Bronchial epithelial cell (primary cell): ENCODE data around the gene PTPN1. TPM values are rescaled to one million over a fixed set of nuclear protein-coding genes. Genes with fewer than 3 reads are reported as not detected.
"Not testable (repeated sequence)": the region's sequence is repeated elsewhere in the genome, so short reads cannot be mapped to it uniquely, and the experiment has no call there.

ENCODE experiments used
- DNase-seq: peaks from one replicate; pipeline ENCODE4 v3.0.0-alpha.2; 2010; ENCODE audit warnings: low read depth
- FAIRE-seq: peaks from 2 replicates; lab custom pipeline; 2011; peaks lifted over from hg19 to GRCh38; lab: Jason Lieb, UNC
- H3K27me3 ChIP-seq: 2 replicates; pipeline ENCODE4 v1.5.1; 2011; ENCODE audit warnings: low read length; ENCODE audit not compliant: control insufficient read depth, insufficient read depth
- H3K36me3 ChIP-seq: 2 replicates; pipeline ENCODE4 v1.5.1; 2011; ENCODE audit warnings: low read length; ENCODE audit not compliant: control insufficient read depth, insufficient read depth
- H3K4me3 ChIP-seq: 2 replicates; pipeline ENCODE4 v1.5.1; 2011; ENCODE audit warnings: mild to moderate bottlenecking, low read depth, low read length, control low read depth
- total RNA-seq: library from RNA; depleted of rRNA; stranded (reverse); fragments of >200 nt; gene quantifications from 2 replicates; pipeline ENCODE4 v1.2.1, GENCODE V29; 2014
- TF ChIP-seq, protein P1 (sequence below): IDR thresholded peaks from 2 replicates; pipeline ENCODE4 v1.5.1; 2011; ENCODE audit warnings: mild to moderate bottlenecking, moderate library complexity, low read length, control low read depth, inconsistent platforms; ENCODE audit not compliant: insufficient read depth, severe bottlenecking

PTPN1 gene
- total RNA-seq, 1 donor from 2014 or later = 18.4 TPM

DNA sequence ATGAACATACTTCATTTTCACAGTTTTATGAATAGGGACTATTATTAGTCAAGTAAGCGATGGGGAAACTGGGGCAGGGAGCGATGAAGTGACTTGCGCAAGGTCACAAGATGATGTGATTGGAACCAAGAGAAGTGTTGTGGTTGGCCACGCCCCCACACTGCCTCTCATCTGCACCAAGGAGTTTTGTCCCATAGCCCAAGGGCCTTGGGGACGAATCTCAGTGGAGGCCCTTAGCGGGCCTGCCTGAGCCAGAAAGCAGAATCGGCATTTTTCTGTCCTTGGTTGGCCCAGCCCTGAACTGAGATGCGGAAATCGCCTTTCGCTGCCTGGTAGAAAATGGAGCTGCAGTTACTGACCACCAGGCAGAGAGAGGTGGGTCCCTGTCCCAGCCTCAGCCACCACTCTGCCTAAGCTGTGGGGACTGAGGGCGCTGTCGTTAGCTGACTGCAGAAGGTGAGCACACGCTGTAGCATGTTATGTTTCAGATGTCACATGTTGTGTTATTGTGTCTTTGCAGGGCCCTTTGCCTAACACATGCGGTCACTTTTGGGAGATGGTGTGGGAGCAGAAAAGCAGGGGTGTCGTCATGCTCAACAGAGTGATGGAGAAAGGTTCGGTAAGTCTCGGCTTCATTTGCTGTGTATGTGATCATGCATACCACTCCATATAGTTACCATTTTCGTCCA, 57.8 kb downstream of the PTPN1 start:
- DNase-seq = no peak
- Histone ChIP-seq H3K27me3 (no peaks in the 10 kb centered on the region), H3K36me3 (peaks cover 24% of the 10 kb centered on the region), H3K4me3 (no peak overlapping the region)
- TF ChIP-seq, protein P1, sequence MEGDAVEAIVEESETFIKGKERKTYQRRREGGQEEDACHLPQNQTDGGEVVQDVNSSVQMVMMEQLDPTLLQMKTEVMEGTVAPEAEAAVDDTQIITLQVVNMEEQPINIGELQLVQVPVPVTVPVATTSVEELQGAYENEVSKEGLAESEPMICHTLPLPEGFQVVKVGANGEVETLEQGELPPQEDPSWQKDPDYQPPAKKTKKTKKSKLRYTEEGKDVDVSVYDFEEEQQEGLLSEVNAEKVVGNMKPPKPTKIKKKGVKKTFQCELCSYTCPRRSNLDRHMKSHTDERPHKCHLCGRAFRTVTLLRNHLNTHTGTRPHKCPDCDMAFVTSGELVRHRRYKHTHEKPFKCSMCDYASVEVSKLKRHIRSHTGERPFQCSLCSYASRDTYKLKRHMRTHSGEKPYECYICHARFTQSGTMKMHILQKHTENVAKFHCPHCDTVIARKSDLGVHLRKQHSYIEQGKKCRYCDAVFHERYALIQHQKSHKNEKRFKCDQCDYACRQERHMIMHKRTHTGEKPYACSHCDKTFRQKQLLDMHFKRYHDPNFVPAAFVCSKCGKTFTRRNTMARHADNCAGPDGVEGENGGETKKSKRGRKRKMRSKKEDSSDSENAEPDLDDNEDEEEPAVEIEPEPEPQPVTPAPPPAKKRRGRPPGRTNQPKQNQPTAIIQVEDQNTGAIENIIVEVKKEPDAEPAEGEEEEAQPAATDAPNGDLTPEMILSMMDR = no peak
- no peak for FAIRE-seq

DNA sequence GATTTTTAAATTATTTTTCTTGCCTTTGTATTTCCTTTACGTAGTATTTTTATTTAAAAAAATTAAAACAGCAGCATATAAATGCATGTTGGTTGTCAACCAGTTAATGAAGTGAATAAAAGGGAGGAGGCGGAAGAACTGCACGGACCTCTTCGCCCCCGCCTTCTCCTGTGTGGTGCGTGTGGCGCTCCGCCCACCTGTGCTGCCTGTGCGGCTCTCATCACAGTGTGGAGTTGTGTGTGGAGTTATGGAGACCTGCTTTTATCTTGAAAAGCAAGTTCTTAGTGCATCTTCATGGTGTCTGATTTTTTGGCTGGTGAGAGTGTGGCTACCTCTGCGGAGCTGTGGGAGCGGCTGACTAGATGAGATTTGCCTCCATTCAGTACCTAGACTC, 58.4 kb downstream of the PTPN1 start:
- peaks cover 26% of the 10 kb centered on the region for H3K36me3 ChIP-seq
- DNase-seq (no peak), FAIRE-seq (no peak)
- no peaks in the 10 kb centered on the region for H3K27me3 ChIP-seq
- no peak overlapping the region for H3K4me3 ChIP-seq
- TF ChIP-seq, protein P1 = no peak

DNA sequence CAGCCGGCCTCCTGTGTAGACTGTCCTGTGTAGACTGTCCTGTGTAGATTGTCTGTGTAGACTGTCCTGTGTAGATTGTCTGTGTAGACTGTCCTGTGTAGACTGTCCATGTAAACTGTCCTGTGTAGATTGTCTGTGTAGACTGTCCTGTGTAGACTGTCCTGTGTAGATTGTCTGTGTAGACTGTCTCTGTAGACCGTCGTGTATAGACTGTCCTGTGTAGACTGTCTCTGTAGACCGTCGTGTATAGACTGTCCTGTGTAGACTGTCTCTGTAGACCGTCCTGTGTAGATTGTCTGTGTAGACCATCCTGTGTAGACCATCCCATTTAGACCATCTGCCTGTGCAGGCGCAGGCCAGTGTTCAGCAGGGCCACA, 59.3 kb downstream of the PTPN1 start:
- peak; percentile 60 for FAIRE-seq
- DNase-seq, H3K27me3 ChIP-seq, H3K4me3 ChIP-seq: not testable (repeated sequence)
- H3K36me3 ChIP-seq = peaks cover 29% of the 10 kb centered on the region

DNA sequence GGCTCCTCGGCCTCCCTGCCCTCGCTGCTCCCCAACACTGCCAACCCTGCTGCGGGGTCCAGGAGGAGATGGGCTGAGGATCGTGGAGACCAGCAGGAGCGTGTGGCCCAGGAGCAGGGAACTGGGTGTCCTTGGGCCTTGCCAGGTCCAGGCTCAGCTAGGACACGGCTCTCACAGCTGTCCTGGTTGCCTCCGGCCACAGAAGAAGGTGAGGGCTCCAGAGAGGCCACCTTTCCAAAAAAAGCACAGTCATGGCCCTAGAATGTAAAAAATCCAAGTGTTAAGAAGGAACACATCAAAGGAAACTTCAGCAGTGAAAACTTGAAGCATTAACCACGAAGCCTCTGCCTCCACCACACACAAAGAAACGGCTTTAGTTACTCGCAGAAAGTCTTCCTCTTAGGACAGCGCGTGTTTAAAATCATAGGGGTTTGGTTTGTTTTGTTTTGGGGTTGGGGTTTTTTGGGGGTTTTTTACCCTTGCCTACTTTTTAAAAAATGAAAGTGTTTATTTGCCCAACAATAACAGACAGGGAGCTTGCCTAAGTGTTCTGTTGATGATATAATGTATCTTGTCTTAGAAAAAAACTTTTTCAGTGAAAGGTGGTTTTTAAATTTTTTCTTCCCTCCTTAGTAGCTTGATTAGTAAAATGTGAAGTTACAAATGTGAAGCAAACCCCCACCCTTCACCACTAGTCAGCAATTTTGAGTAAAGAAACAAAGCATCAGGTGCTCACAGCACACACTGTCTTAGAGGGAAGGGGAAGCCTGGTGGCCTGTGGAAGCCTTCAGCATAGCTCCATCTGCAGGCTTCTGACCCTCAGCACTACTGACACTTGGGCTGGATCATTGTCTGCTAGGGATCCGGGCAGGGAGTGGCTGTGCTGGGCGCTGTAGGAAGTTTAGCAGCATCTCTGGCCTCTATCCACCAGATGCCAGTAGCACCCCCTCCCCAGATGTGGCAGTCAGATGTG, 60.0 kb downstream of the PTPN1 start:
- DNase-seq (no peak), FAIRE-seq (no peak)
- H3K27me3 ChIP-seq = no peaks in the 10 kb centered on the region
- H3K4me3 ChIP-seq = no peak overlapping the region
- TF ChIP-seq, protein P1 = peak; percentile 38
- H3K36me3 ChIP-seq = peaks cover 32% of the 10 kb centered on the region

DNA sequence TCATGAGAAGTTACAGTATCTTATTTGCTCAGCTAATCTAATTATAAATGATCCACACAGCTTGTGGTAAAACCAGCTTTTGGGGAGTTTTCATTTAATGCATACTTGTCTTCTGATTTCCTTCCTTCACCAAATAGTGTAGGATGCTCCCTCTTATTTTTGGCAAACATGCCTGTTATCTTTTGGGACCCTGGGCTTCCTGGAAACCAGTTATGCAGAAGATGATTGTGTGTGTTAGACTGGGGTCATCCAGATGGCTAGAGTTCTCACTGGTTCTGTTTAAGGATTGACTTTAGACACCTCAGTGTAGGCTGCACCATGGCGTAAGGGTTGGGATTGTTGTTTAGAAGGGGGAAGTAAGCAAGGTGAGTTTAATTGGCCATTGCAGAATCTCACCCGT, 61.3 kb downstream of the PTPN1 start:
- TF ChIP-seq, protein P1 = no peak
- Histone ChIP-seq H3K27me3 (no peaks in the 10 kb centered on the region), H3K4me3 (no peak overlapping the region), H3K36me3 (peaks cover 35% of the 10 kb centered on the region)
- FAIRE-seq (no peak), DNase-seq (no peak)
